ENCODE data around the gene HSD11B2. TPM values are rescaled to one million over a fixed set of nuclear protein-coding genes. Genes with fewer than 3 reads are reported as not detected.

HSD11B2 gene
- total and polyA plus RNA-seq, 2 of the 4 experiments (the other 2 are of a cell fraction) = 0.26 TPM; not detected in 1

- Histone ChIP-seq H3K79me1 (ENCODE audit: low read depth in 1 of 2, low read length in 2 of 2) (peaks cover 0 to 8% of the 10 kb centered on the region in 2 experiments; a peak in 1 of 4 replicates), H2BK120ac (ENCODE audit: low read depth, low read length) (no peak overlapping the region), H4K5ac (ENCODE audit: low read depth, low read length) (no peak overlapping the region), H3K18ac (ENCODE audit: low read depth, low read length) (no peak overlapping the region), H2AFZ (replicated peaks; ENCODE audit: low read length, poor library complexity) (no peak overlapping the region), H3K4ac (ENCODE audit: low read depth, low read length) (no peak overlapping the region), H2BK15ac (ENCODE audit: low read depth, low read length) (no peak overlapping the region), H3K27me3 (ENCODE audit: control insufficient read depth, insufficient read depth, low read length) (no peaks in the 10 kb centered on the region), H2AK5ac (ENCODE audit: low read depth, low read length) (no peak overlapping the region), H2BK20ac (ENCODE audit: low read depth, low read length) (no peak overlapping the region), H3K36me3 (ENCODE audit: control insufficient read depth, insufficient read depth, low read length) (peaks cover 35% of the 10 kb centered on the region), H3K4me1 (ENCODE audit: control insufficient read depth, insufficient read depth, low read length) (peaks cover 6% of the 10 kb centered on the region; the same call in 1 of the 2 replicates), H2AK9ac (replicated peaks; ENCODE audit: low read depth, low read length, poor library complexity) (peak overlapping the region; percentile 76), H3K4me3 (ENCODE audit: insufficient read depth, low read depth, low read length) (no peak overlapping the region), H3K27ac (ENCODE audit: insufficient read depth, low read length) (no peak overlapping the region), H3K4me2 (ENCODE audit: low read depth, low read length) (no peak overlapping the region), H3K23ac (ENCODE audit: low read depth, low read length) (no peak overlapping the region), H3K56ac (ENCODE audit: extremely low read depth, insufficient read depth, low read length) (no peak overlapping the region), H2BK5ac (ENCODE audit: low read depth, low read length, poor library complexity, severe bottlenecking) (no peak overlapping the region), H4K8ac (ENCODE audit: low read depth in 2 of 2, low read length in 2 of 2) (no peak overlapping the region), H3K9me3 (ENCODE audit: control insufficient read depth, insufficient read depth, low read length) (no peaks in the 10 kb centered on the region), H3K9ac (ENCODE audit: low read depth, low read length) (no peak overlapping the region), H4K91ac (ENCODE audit: insufficient read depth, low read depth, low read length) (no peak overlapping the region), H4K20me1 (ENCODE audit: insufficient read depth, low read length) (peaks cover 16% of the 10 kb centered on the region), H3K9me1 (ENCODE audit: insufficient read depth, low read length) (peaks cover 5% of the 10 kb centered on the region; the same call in 1 of the 2 replicates), H3K14ac (replicated peaks; ENCODE audit: low read depth, low read length) (no peak overlapping the region)
- ATAC-seq (ENCODE audit: low read depth) (no peak), DNase-seq (no peak)
- intact Hi-C loops (cut with micrococcal nuclease) (no loop called here), in situ Hi-C loops (cut with MboI; ENCODE audit: low sequenced_read_pairs) (no loop called here), dilution Hi-C loops (cut with HindIII; ENCODE audit: low sequenced_read_pairs, unreplicated experiment) (no loop called here)
- no peak for TF ChIP-seq SMC3 (IDR thresholded peaks at IDR 0.05; ENCODE audit: low read depth, low read length)
- WGBS, 2 experiments (ENCODE audit: extremely low coverage in 2 of 2, insufficient read length in 1 of 2) = no CpG with 5 or more reads among the region's 4 CpGs
- BruUV-seq (replicated peaks) = no TSS peak
- ChIA-PET POLR2A (ENCODE audit: unreplicated experiment) (no interaction called here), CTCF (no interaction called here)
These were observed 6.6 kb downstream of the HSD11B2 start for GRCh38 chr16:67437513-67437912.

All from IMR-90 (cell line).